CD4-positive, CD25-positive, alpha-beta regulatory T cell (primary cell): ENCODE results near the gene PRMT1. TPM values are rescaled to one million over a fixed set of nuclear protein-coding genes. Genes with fewer than 3 reads are reported as not detected.

ENCODE experiments used
- ATAC-seq, 2 donors: fragments of 150-1000 bp; cut with Tn5 transposase; one replicate each; pipeline ENCODE4 v1.10.0; 2021; ENCODE audit warnings: low read depth in 2 of 2, moderate number of reproducible peaks in 2 of 2, moderate library complexity in 1 of 2
- DNase-seq, 3 donors: peaks; one replicate each; pipeline versions ENCODE4 v3.0.0 to v3.0.0-alpha.2; 2012 to 2022; ENCODE audit warnings: mixed read lengths in 1 of 3
- H3K27ac ChIP-seq: one replicate; pipeline ENCODE4 v1.7.0; 2013; ENCODE audit warnings: mild to moderate bottlenecking, low read length; ENCODE audit not compliant: insufficient read depth, poor library complexity, severe bottlenecking
- H3K27me3 ChIP-seq: one replicate; pipeline ENCODE4 v1.7.0; 2013; ENCODE audit warnings: low read length; ENCODE audit not compliant: control insufficient read depth, insufficient read depth
- H3K36me3 ChIP-seq: one replicate; pipeline ENCODE4 v1.7.0; 2013; ENCODE audit warnings: mild to moderate bottlenecking, low read length, moderate library complexity; ENCODE audit not compliant: control insufficient read depth, insufficient read depth
- H3K4me1 ChIP-seq: 2 replicates; pipeline ENCODE4 v1.7.0; 2013; ENCODE audit warnings: mild to moderate bottlenecking, low read length; ENCODE audit not compliant: insufficient read depth, control insufficient read depth, poor library complexity, severe bottlenecking
- H3K4me3 ChIP-seq: one replicate; pipeline ENCODE4 v1.7.0; 2013; ENCODE audit warnings: low read depth, mild to moderate bottlenecking, low read length, moderate library complexity
- H3K9me3 ChIP-seq, 2 experiments: 1 replicate in 1 of 2; 2 replicates in 1 of 2; pipeline ENCODE4 v1.7.0; 2013; ENCODE audit warnings: low read length in 2 of 2, mild to moderate bottlenecking in 1 of 2, moderate library complexity in 1 of 2; ENCODE audit not compliant: control insufficient read depth in 2 of 2
- H3K27ac Mint-ChIP-seq, 3 donors: one replicate each; pipeline ENCODE4 v1.8.0; 2020 to 2022; ENCODE audit warnings: mild to moderate bottlenecking in 3 of 3, mixed read lengths in 3 of 3, moderate library complexity in 2 of 3
- H3K27me3 Mint-ChIP-seq: one replicate; pipeline ENCODE4 v1.8.0; 2022; ENCODE audit warnings: mild to moderate bottlenecking, mixed read lengths
- H3K36me3 Mint-ChIP-seq: one replicate; pipeline ENCODE4 v1.8.0; 2020; ENCODE audit warnings: mixed read lengths
- H3K4me1 Mint-ChIP-seq, 4 donors: one replicate each; pipeline ENCODE4 v1.8.0; 2020 to 2022; ENCODE audit warnings: mixed read lengths in 4 of 4, mild to moderate bottlenecking in 1 of 4
- H3K4me3 Mint-ChIP-seq, 4 donors: one replicate each; pipeline ENCODE4 v1.8.0; 2020 to 2022; ENCODE audit warnings: mild to moderate bottlenecking in 4 of 4, mixed read lengths in 4 of 4, moderate library complexity in 3 of 4
- H3K9me3 Mint-ChIP-seq, 7 donors: one replicate each; pipeline ENCODE4 v1.8.0; 2020 to 2022; ENCODE audit warnings: mixed read lengths in 7 of 7, mild to moderate bottlenecking in 3 of 7, moderate library complexity in 2 of 7
- polyA plus RNA-seq, 4 donors: library from polyadenylated mRNA; unstranded; fragments of 300-500 nt; fragmentation: Illumina TruSeq; gene quantifications; one replicate each; pipeline ENCODE4 v1.2.3, GENCODE V29; 2021
- total RNA-seq: library from RNA; stranded (reverse); gene quantifications from one replicate; pipeline ENCODE4 v1.2.3, GENCODE V29; 2022

PRMT1 gene
- total and polyA plus RNA-seq, 5 donors from 2014 or later = 59.2 to 118 (median 104) TPM

DNA sequence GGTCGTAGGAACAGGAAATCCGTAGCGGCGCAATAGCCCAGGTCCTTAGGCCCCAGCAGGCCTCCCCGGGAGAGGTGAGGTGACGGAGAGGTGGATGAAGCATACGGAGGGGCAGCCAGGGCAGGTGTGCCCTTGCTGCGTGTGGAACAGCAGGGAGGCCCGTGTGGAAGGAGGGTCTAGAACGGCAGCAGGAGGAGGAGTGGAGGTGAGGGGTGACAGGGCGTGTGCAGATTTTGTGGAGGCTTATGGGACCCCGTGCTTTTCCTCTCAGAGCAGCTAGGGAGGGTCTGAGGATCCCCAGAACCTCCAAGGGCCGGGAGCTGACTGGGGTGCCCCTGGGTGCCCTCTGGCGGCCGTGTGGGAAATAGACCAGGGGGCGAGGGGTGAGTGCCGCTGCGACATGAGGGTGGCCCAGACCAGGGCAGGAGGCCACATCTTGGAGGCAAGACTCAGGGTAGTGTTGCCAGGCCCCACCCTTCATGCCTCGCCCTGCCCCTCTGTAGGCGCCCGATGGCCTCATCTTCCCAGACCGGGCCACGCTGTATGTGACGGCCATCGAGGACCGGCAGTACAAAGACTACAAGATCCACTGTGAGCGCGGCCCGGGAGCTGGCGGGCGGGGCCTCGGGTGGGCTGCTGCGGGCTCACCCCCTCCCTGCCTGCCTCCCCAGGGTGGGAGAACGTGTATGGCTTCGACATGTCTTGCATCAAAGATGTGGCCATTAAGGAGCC, 7.3 kb downstream of the PRMT1 start:
- no peaks in the 10 kb centered on the region for H3K9me3 Mint-ChIP-seq
- Histone ChIP-seq H3K4me1 (peaks cover 17% of the 10 kb centered on the region), H3K4me3 (no peak overlapping the region), H3K27ac (no peak overlapping the region), H3K27me3 (no peaks in the 10 kb centered on the region), H3K36me3 (peaks cover 35% of the 10 kb centered on the region), H3K9me3 (no peaks in the 10 kb centered on the region)
- H3K4me1 Mint-ChIP-seq = peaks cover 0 to 21% (median 8%) of the 10 kb centered on the region in 4 donors
- H3K27ac Mint-ChIP-seq = no peak overlapping the region
- ATAC-seq (no peak), DNase-seq (no peak)
- peaks cover 9% of the 10 kb centered on the region for H3K36me3 Mint-ChIP-seq
- peak overlapping the region in 1 of 4 donors; percentile 23 for H3K4me3 Mint-ChIP-seq
- no peaks in the 10 kb centered on the region for H3K27me3 Mint-ChIP-seq

DNA sequence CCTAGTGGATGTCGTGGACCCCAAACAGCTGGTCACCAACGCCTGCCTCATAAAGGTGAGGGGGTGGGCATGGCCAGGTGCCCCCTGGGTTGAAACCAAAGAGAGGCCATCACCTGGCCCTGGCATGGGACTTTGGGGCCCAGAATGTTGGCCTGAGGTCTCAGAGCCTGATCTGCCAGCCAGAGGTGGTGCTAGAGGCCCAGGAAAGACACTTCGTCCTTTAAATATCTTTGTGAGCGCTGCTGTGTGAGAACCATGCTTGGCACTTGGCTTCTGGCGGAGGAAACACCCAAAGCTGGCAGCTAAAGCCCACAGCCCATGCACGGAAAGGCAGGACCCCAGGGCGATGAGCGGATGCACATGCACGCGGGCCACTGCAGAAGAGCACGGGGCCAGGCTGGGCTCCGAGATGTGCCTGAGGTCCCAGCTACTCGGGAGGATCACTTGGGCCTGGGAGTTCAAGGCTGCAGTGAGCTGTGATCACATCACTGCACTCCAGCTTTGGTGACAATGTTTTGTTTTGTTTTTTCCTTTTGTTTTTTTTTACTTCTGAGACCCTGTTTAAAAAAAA, 8.0 kb downstream of the PRMT1 start:
- Histone ChIP-seq H3K36me3 (peaks cover 35% of the 10 kb centered on the region), H3K9me3 (no peaks in the 10 kb centered on the region), H3K4me1 (peaks cover 15% of the 10 kb centered on the region), H3K4me3 (no peak overlapping the region), H3K27ac (no peak overlapping the region), H3K27me3 (no peaks in the 10 kb centered on the region)
- Mint-ChIP-seq H3K36me3 (peaks cover 9% of the 10 kb centered on the region), H3K9me3 (no peaks in the 10 kb centered on the region), H3K4me1 (peaks cover 0 to 19% (median 4%) of the 10 kb centered on the region in 4 donors), H3K27ac (no peak overlapping the region), H3K4me3 (no peak overlapping the region), H3K27me3 (no peaks in the 10 kb centered on the region)
- no peak for ATAC-seq
- DNase-seq = no peak

DNA sequence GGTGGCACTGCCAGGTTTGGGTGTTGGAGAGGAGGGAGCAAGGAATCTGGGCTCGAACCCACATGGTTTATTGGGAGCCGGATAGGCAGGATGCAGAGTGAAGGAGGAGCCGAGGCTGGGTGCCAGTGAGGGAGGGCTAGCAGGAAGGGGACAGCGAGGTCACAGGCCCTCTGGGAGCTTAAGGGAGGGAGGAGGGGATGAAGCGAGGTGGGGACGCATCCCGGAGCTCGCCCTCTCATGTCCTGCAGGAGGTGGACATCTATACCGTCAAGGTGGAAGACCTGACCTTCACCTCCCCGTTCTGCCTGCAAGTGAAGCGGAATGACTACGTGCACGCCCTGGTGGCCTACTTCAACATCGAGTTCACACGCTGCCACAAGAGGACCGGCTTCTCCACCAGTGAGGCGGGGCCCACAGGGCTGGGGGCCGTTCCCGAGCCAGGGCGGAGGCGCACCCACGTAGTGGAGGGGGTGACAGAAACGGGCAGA, 8.8 kb downstream of the PRMT1 start:
- Histone ChIP-seq H3K36me3 (peaks cover 35% of the 10 kb centered on the region), H3K4me1 (peaks cover 14% of the 10 kb centered on the region), H3K9me3 (no peaks in the 10 kb centered on the region), H3K27ac (no peak overlapping the region), H3K4me3 (no peak overlapping the region), H3K27me3 (no peaks in the 10 kb centered on the region)
- H3K27ac Mint-ChIP-seq = no peak overlapping the region
- peaks cover 9% of the 10 kb centered on the region for H3K36me3 Mint-ChIP-seq
- H3K9me3 Mint-ChIP-seq = no peaks in the 10 kb centered on the region
- H3K4me3 Mint-ChIP-seq = no peak overlapping the region
- H3K4me1 Mint-ChIP-seq = peaks cover 5 to 20% (median 8%) of the 10 kb centered on the region in 4 donors
- DNase-seq = no peak
- ATAC-seq = no peak
- peaks cover 8% of the 10 kb centered on the region for H3K27me3 Mint-ChIP-seq

DNA sequence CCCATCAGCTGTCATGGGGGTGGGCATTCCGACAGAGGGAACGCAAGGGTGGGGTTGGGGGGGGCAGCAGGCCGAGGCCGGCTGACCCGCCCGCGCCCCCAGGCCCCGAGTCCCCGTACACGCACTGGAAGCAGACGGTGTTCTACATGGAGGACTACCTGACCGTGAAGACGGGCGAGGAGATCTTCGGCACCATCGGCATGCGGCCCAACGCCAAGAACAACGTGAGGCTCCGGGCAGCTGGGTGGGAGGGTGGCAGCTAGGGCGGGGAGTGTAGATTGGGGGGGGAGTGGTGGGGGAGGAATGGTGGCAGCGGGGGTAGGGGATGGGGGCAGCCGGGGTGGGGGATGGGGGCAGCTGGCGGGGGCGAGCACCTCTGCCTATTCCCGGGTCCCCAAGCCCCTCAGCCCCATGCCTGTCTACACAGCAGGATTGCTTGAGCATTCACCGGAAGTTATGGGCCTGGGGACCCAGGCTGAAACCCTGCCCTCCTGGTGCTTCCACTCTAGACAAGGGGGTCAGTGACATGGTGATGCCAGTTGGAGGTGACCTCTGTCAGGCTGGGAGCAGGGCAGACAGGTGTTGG, 9.5 kb downstream of the PRMT1 start:
- H3K27ac Mint-ChIP-seq = no peak overlapping the region
- peaks cover 6 to 25% (median 12%) of the 10 kb centered on the region in 4 donors for H3K4me1 Mint-ChIP-seq
- ATAC-seq (no peak), DNase-seq (no peak)
- H3K27me3 Mint-ChIP-seq = peaks cover 15% of the 10 kb centered on the region
- H3K4me1 ChIP-seq = peaks cover 17% of the 10 kb centered on the region
- no peak overlapping the region for H3K27ac ChIP-seq
- H3K27me3 ChIP-seq = peaks cover 1% of the 10 kb centered on the region
- H3K9me3 Mint-ChIP-seq = no peaks in the 10 kb centered on the region
- H3K4me3 ChIP-seq = no peak overlapping the region
- H3K9me3 ChIP-seq = no peaks in the 10 kb centered on the region
- peaks cover 9% of the 10 kb centered on the region for H3K36me3 Mint-ChIP-seq
- H3K4me3 Mint-ChIP-seq = no peak overlapping the region
- H3K36me3 ChIP-seq = peaks cover 33% of the 10 kb centered on the region

DNA sequence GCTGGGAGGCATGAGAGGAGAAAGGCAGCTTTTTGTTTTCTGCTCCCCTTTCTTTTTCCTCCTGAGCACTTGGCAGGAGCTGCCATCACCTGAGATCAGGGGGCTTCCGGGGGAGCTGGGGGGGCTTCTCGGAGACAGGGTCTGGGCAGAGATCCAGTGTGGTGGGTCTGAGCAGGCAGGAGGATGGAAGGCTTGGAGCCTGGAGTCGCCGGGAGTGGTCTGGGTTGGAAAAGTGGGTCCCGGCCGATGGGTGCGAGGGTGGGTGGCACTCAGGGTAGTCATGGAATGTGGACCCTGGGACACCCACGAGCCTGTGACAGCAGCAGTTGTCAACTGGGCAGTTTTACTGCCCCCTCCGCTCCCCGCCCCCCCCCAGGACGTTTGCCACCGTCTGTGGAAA, 10.1 kb downstream of the PRMT1 start:
- H3K9me3 Mint-ChIP-seq = no peaks in the 10 kb centered on the region
- peaks cover 9% of the 10 kb centered on the region for H3K36me3 Mint-ChIP-seq
- H3K27me3 Mint-ChIP-seq = peaks cover 16% of the 10 kb centered on the region
- no peak overlapping the region for H3K27ac Mint-ChIP-seq
- Histone ChIP-seq H3K4me1 (peaks cover 19% of the 10 kb centered on the region), H3K27ac (no peak overlapping the region), H3K36me3 (peaks cover 28% of the 10 kb centered on the region), H3K9me3 (no peaks in the 10 kb centered on the region), H3K4me3 (no peak overlapping the region), H3K27me3 (peaks cover 3% of the 10 kb centered on the region)
- peak overlapping the region in 1 of 4 donors; percentile 35 for H3K4me3 Mint-ChIP-seq
- H3K4me1 Mint-ChIP-seq = peaks cover 6 to 26% (median 12%) of the 10 kb centered on the region in 4 donors
- no peak for ATAC-seq
- no peak for DNase-seq

DNA sequence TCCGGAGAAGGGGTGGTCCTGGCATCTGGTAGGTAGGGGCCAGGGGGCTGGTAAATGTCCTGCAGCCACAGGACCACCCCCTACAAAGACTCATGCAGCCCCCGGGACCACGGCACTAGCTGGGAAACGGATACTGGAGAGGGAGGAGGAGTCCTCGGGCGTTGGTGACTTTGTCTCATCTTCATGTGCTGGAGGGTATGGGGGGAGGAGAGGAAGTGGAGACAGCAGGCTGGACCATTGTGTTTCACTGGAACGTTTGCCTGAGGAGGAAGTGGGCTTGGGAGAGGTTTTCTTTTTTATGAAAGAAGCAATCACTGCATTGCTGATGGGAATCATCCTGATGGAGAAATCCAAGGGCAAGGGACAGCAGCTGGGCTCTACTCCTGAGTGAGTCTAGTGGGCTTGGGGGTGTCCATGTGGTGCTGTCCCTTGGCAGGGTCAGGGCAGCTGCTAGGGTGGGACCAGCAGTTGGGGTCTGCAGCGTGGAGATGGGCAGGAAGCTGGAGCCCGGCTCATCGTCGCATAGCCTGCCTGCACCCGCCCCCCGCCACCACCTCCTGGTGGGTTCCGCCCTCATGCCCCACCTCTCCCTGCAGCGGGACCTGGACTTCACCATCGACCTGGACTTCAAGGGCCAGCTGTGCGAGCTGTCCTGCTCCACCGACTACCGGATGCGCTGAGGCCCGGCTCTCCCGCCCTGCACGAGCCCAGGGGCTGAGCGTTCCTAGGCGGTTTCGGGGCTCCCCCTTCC, 10.7 kb downstream of the PRMT1 start:
- Mint-ChIP-seq H3K9me3 (no peaks in the 10 kb centered on the region), H3K36me3 (peaks cover 9% of the 10 kb centered on the region), H3K4me3 (peak overlapping the region in 1 of 4 donors; percentile 35), H3K27ac (no peak overlapping the region), H3K4me1 (peaks cover 6 to 26% (median 12%) of the 10 kb centered on the region in 4 donors), H3K27me3 (peaks cover 16% of the 10 kb centered on the region)
- DNase-seq (no peak), ATAC-seq (no peak)
- Histone ChIP-seq H3K4me3 (no peak overlapping the region), H3K27me3 (peaks cover 3% of the 10 kb centered on the region), H3K36me3 (peaks cover 24% of the 10 kb centered on the region), H3K4me1 (peaks cover 19% of the 10 kb centered on the region), H3K9me3 (no peaks in the 10 kb centered on the region), H3K27ac (no peak overlapping the region)

DNA sequence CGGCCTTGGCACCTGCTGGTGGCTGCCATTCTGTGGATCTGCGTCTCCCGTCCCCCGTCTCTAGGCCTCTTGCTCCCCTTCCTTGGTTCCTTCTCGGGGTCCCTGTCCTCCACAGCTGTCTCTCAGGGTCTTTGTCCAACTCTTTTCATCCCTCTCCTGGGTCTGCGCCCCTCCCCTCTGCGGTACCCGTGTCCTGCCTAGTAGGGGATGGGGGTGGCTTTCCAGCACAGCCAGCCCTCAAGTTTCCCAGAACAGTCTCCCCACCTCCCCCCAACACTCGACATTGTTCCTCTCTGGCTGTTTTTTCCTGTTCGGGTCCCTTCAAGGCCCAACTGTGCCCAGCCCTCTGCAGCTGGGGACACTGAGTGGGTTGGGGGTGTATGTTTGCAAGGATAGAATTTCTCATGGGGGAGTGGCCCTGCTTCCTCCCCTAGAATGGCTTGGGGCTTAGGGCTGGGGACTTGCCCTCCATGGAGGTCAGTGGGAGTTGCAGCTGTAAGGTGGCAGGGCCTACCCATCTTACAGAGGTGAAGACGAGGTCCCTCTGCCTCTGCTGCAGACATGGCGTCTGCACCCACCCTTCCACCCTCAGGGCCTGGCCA, 11.6 kb downstream of the PRMT1 start:
- DNase-seq = no peak
- Mint-ChIP-seq H3K4me1 (peaks cover 6 to 26% (median 12%) of the 10 kb centered on the region in 4 donors), H3K27ac (peak overlapping the region in 1 of 3 donors; percentile 45), H3K4me3 (peak overlapping the region in 1 of 4 donors; percentile 61), H3K27me3 (peaks cover 22% of the 10 kb centered on the region), H3K36me3 (peaks cover 9% of the 10 kb centered on the region), H3K9me3 (no peaks in the 10 kb centered on the region)
- Histone ChIP-seq H3K27ac (no peak overlapping the region), H3K27me3 (peaks cover 3% of the 10 kb centered on the region), H3K9me3 (no peaks in the 10 kb centered on the region), H3K4me3 (no peak overlapping the region), H3K4me1 (peaks cover 19% of the 10 kb centered on the region), H3K36me3 (peaks cover 21% of the 10 kb centered on the region)
- no peak for ATAC-seq
